ENCODE data around the gene BRCA1. TPM values are rescaled to one million over a fixed set of nuclear protein-coding genes. Genes with fewer than 3 reads are reported as not detected.

The BRCA1 gene
- polyA plus RNA-seq, 3 donors = 0.87 to 2.6 (median 1.9) TPM

DNA sequence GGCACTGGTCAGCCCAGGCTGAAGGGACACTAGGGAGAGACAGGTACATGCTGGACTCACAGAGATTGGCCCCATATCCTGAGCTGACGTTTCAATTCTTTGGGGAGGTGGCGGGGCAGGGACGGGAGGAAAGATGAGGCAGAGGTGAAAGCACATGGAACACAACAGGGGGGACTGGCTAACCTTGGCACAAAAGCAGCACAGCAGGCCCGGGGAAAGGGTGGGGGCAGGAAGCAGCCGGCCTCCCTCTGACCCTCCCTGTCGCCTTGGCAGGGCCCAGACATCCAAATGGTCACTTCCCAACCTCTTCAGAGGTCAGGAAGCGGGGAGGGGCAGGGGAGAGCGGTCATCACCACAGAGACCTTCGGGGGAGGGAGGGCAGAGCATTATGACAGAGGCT, 109.6 kb downstream of the BRCA1 start:
- Histone ChIP-seq H3K79me2 (ENCODE audit: insufficient read depth, low read length) (peaks cover 11% of the 10 kb centered on the region), H3K27me3 (ENCODE audit: control insufficient read depth in 2 of 2, insufficient read depth in 2 of 2, low read length in 2 of 2) (no peaks in the 10 kb centered on the region), H3K9ac (ENCODE audit: insufficient read depth, low read length, poor library complexity, severe bottlenecking) (no peak overlapping the region), H2AFZ (ENCODE audit: insufficient read depth, low read depth, low read length, poor library complexity, severe bottlenecking) (no peak overlapping the region), H3K4me3 (replicated peaks in 1 of 3; ENCODE audit: low read depth in 2 of 3, low read length in 3 of 3) (no peak overlapping the region), H3K4me2 (replicated peaks; ENCODE audit: extremely low read depth, low read length, poor library complexity, severe bottlenecking) (no peak overlapping the region), H3K27ac (ENCODE audit: low read depth in 1 of 2, low read length in 2 of 2) (no peak overlapping the region), H3K9me3 (replicated peaks in 1 of 2; ENCODE audit: control insufficient read depth in 1 of 2, insufficient read depth in 1 of 2, low read length in 2 of 2) (no peaks in the 10 kb centered on the region), H3K4me1 (ENCODE audit: control insufficient read depth in 1 of 2, insufficient read depth in 2 of 2, low read length in 2 of 2) (peaks cover 46 to 47% of the 10 kb centered on the region in 2 donors), H3K36me3 (replicated peaks in 1 of 2; ENCODE audit: control insufficient read depth in 1 of 2, insufficient read depth in 2 of 2, low read length in 2 of 2) (peaks cover 39 to 55% of the 10 kb centered on the region in 2 donors), H4K20me1 (ENCODE audit: insufficient read depth, low read length) (peaks cover 33% of the 10 kb centered on the region)
- TF ChIP-seq, protein P1, sequence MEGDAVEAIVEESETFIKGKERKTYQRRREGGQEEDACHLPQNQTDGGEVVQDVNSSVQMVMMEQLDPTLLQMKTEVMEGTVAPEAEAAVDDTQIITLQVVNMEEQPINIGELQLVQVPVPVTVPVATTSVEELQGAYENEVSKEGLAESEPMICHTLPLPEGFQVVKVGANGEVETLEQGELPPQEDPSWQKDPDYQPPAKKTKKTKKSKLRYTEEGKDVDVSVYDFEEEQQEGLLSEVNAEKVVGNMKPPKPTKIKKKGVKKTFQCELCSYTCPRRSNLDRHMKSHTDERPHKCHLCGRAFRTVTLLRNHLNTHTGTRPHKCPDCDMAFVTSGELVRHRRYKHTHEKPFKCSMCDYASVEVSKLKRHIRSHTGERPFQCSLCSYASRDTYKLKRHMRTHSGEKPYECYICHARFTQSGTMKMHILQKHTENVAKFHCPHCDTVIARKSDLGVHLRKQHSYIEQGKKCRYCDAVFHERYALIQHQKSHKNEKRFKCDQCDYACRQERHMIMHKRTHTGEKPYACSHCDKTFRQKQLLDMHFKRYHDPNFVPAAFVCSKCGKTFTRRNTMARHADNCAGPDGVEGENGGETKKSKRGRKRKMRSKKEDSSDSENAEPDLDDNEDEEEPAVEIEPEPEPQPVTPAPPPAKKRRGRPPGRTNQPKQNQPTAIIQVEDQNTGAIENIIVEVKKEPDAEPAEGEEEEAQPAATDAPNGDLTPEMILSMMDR (IDR thresholded peaks at IDR 0.05) = no peak
- WGBS (ENCODE audit: insufficient coverage) = 72% methylated on average over 6 of the region's 9 CpGs
- H3K36me3 Mint-ChIP-seq = peaks cover 51 to 55% of the 10 kb centered on the region in 2 donors
- H3K4me3 Mint-ChIP-seq = no peak overlapping the region
- H3K4me1 Mint-ChIP-seq = peaks cover 56% of the 10 kb centered on the region
- H3K27ac Mint-ChIP-seq = peak overlapping the region in 5 of 7 donors; percentile 14 to 66 (median 25)
- H3K9me3 Mint-ChIP-seq = no peaks in the 10 kb centered on the region
- DNase-seq = no peak
- H3K27me3 Mint-ChIP-seq (ENCODE audit: low read depth in 3 of 3) = no peaks in the 10 kb centered on the region
- intact Hi-C loops (cut with micrococcal nuclease) = loop anchor here in 1 of 2 donors (10.0 kb wide), 1 partner anchor 109 kb away; the partner anchor contains the start of gene BRCA1

DNA sequence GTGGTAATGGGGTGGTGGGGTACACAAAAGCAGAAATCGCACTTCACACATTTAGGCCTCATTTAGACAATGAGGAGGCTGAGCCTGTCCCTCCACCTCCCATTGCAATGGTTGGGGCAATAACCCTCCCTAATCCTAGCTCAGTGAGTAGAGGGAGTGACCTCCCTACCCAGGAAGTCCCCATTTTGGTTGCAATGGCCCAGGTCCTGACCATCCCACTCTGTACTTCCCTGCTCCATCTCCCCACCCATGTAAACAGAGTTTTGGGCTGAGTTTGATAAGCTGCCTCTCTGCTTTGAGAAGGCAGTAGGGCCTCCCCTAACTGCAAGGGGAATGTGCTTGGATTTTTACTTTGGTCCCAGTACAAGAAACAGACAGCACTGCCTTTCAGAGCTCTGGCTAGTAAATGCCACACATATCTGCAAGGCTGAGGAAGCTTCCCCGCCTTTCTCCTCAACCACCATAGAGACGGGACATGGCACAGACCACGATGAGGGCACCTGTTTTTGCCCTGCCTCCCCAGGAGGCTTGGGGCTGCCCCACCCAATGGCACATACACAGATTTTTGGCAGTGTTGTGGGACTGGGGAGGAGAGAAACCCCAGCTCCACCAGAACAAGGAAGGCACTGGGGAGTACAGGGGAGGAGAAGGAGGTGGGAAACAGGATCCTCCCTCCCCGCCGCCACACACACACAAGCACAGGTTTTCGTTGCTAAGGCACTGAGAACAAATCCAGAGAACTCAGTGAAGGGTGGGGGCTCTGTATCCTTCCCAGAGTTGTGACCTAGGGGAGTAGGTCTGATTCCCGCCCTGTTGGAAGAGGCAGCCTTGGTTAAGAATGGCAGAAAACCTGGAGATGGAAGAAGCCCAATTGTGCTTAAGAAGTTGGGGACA, 110.3 kb downstream of the BRCA1 start:
- Histone ChIP-seq H3K79me2 (ENCODE audit: insufficient read depth, low read length) (peaks cover 8% of the 10 kb centered on the region), H2AFZ (ENCODE audit: insufficient read depth, low read depth, low read length, poor library complexity, severe bottlenecking) (no peak overlapping the region), H3K9me3 (replicated peaks in 1 of 2; ENCODE audit: control insufficient read depth in 1 of 2, insufficient read depth in 1 of 2, low read length in 2 of 2) (no peaks in the 10 kb centered on the region), H3K4me3 (replicated peaks in 1 of 3; ENCODE audit: low read depth in 2 of 3, low read length in 3 of 3) (no peak overlapping the region), H3K4me1 (ENCODE audit: control insufficient read depth in 1 of 2, insufficient read depth in 2 of 2, low read length in 2 of 2) (peaks cover 39 to 40% of the 10 kb centered on the region in 2 donors), H3K4me2 (replicated peaks; ENCODE audit: extremely low read depth, low read length, poor library complexity, severe bottlenecking) (no peak overlapping the region), H3K9ac (ENCODE audit: insufficient read depth, low read length, poor library complexity, severe bottlenecking) (no peak overlapping the region), H4K20me1 (ENCODE audit: insufficient read depth, low read length) (peaks cover 36% of the 10 kb centered on the region), H3K27me3 (ENCODE audit: control insufficient read depth in 2 of 2, insufficient read depth in 2 of 2, low read length in 2 of 2) (no peaks in the 10 kb centered on the region), H3K27ac (ENCODE audit: low read depth in 1 of 2, low read length in 2 of 2) (peak overlapping the region in 1 of 2 donors; percentile 55), H3K36me3 (replicated peaks in 1 of 2; ENCODE audit: control insufficient read depth in 1 of 2, insufficient read depth in 2 of 2, low read length in 2 of 2) (peaks cover 39 to 55% of the 10 kb centered on the region in 2 donors)
- H3K36me3 Mint-ChIP-seq = peaks cover 55 to 60% of the 10 kb centered on the region in 2 donors
- no peaks in the 10 kb centered on the region for H3K9me3 Mint-ChIP-seq
- no peak for DNase-seq
- intact Hi-C loops (cut with micrococcal nuclease) = loop anchor here in 1 of 2 donors (10.0 kb wide), 1 partner anchor 110 kb away; the partner anchor contains the start of gene BRCA1
- H3K4me3 Mint-ChIP-seq = no peak overlapping the region
- WGBS (ENCODE audit: insufficient coverage) = 100% methylated on average over 1 of the region's 8 CpGs
- H3K4me1 Mint-ChIP-seq = peaks cover 54% of the 10 kb centered on the region
- TF ChIP-seq, protein P1 (IDR thresholded peaks at IDR 0.05) = no peak
- no peaks in the 10 kb centered on the region for H3K27me3 Mint-ChIP-seq (ENCODE audit: low read depth in 3 of 3)
- H3K27ac Mint-ChIP-seq = peak overlapping the region; percentile 24 to 82 (median 54)
